Renal cortex interstitium (tissue), 11 donors: ENCODE results near the gene MIER2. TPM values are rescaled to one million over a fixed set of nuclear protein-coding genes. Genes with fewer than 3 reads are reported as not detected.
"Not testable (repeated sequence)": the region's sequence is repeated elsewhere in the genome, so short reads cannot be mapped to it uniquely, and the experiment has no call there.

Source experiments
- DNase-seq, 11 donors: peaks; one replicate each; pipeline ENCODE4 v3.0.0-alpha.2; 2013; ENCODE audit warnings: low read depth in 9 of 11, low spot score in 4 of 11; ENCODE audit errors: extremely low read depth in 1 of 11
- polyA plus RNA-seq, 3 donors: library from polyadenylated mRNA; unstranded; fragments of 120-200 nt; gene quantifications; one replicate each; pipeline ENCODE4 v1.2.1, GENCODE V29; 2013; ENCODE audit not compliant: insufficient read length in 3 of 3

The MIER2 gene
- polyA plus RNA-seq, 3 donors: 24.7 to 31.1 (median 29.8) TPM

DNA sequence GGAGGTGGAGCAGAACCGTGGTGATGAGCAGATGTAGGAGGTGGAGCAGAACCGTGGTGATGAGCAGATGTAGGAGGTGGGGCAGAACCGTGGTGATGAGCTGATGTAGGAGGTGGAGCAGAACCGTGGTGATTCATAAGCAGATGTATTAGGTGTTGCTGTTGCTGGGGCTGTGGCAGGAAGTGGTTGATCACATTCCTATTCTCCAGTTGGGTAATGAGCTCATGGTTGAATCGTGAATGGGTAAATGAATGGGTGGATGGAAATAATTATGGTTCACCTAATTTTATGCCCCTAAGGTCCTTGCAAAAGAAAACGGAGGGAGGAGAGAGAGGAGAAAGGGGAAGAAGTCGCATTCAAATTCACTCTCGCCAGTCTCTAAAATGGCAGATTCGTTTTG is 38.0 kb upstream of the MIER2 start:
- not testable (repeated sequence) for DNase-seq

DNA sequence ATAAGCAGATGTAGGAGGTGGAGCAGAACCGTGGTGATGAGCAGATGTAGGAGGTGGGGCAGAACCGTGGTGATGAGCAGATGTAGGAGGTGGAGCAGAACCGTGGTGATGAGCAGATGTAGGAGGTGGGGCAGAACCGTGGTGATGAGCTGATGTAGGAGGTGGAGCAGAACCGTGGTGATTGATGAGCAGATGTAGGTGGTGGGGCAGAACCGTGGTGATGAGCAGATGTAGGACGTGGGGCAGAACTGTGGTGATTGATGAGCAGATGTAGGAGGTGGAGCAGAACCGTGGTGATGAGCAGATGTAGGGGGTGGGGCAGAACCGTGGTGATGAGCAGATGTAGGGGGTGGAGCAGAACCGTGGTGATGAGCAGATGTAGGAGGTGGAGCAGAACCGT is 37.3 kb upstream of the MIER2 start:
- not testable (repeated sequence) for DNase-seq

DNA sequence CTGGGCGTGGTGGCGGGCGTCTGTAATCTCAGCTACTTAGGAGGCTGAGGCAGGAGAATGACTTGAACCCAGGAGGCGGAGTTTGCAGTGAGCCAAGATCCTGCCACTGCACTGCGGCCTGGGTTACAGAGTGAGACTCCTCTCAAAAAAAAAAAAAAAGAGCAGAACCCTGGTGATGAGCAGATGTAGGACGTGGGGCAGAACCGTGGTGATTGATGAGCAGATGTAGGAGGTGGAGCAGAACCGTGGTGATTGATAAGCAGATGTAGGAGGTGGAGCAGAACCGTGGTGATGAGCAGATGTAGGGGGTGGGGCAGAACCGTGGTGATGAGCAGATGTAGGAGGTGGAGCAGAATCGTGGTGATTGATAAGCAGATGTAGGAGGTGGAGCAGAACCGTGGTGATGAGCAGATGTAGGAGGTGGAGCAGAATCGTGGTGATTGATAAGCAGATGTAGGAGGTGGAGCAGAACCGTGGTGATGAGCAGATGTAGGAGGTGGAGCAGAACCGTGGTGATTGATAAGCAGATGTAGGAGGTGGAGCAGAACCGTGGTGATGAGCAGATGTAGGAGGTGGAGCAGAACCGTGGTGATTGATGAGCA is 36.1 kb upstream of the MIER2 start:
- DNase-seq: not testable (repeated sequence)

DNA sequence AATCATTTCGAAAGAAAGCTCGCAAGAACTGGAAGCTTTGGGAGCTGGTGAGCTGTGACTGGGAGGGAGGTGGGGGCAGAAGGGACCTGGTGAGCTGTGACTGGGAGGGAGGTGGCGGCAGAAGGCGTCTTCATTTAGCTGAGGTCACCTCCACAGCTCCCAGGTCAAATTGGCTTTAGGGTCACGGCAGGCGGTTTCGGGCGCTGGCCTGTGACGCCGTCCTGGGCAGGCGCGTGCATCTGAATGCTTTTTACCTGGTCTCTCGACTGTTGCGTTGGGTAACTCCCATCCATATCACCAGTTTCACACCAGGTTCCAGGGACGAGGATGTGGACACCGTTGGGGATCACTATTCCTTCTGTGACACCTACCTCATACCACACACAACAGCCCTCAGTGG is 35.2 kb upstream of the MIER2 start:
- DNase-seq: no peak

DNA sequence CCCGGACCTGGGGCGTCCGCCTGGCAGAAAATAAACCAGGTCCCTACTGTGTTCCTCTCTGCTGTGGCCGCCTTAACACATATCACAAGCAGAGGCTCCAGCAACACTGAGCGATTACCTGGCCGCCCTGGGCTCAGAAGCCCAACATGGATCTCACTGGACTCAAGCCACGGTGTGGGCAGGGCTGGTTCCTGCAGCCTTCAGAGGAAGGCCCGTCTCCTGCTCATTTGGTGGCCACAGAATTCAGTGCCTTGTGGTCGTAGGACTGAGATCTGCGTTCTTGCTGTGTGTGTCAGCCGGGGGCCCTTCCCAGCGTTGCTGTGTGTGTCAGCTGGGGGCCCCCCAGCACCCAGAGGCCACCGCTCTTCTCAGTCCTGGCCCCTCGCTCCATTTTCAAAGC is 34.1 kb upstream of the MIER2 start:
- no peak for DNase-seq

DNA sequence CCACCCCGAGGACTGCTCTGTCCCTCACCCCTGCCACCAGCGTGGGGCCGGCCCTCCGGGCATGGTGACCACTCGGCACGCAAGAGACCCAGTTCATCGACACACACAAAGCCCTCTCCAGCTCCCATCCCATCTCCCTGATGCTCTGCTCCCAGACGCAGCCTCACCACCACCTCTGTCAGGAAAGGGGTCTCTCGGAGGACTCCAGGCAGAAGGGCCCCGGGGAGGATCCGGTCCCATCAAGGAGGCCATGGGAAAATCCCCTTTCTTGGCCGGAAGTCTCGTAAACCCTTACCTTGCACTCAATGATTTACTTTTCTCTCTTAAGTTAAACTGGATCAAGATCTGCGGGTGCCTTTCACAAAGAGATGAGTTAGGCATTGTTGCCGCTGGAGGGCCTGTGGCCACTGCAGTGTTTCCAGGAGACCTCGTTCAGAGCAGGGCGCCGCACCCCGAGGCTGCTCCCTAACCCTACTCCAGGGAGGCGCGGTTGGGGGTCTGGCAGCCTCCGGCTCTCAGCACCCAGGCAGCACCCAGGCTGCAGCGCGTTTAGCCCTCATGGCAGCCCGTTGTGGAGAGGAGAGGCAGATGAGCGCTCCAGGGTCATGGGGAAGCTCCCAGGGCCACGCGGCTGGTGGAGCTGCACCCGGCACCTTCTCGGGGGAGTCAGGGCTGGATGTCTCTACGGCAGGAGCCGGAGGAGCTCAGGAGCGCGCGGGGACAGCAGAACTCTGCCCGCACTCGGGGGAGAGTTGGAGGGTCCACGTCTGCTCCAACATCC is 33.4 kb upstream of the MIER2 start:
- DNase-seq: no peak

DNA sequence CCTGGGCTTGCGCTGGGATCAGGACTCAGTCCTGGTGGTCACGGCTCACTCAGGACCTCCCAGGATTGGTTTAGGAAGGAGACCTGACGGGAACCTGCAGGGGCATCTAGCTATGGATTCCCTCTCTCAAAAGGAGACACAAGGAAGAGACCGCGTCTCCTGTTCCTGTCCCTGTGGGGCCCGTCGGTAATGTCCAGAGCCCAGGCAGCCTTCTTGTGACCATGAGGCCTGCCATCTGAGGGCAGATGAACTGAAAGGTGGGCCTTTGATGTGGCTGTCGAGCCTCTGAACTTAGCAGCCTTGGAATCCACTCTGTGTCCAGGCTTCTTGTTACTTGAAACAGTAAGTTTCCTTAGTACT is 31.5 kb upstream of the MIER2 start:
- no peak for DNase-seq

DNA sequence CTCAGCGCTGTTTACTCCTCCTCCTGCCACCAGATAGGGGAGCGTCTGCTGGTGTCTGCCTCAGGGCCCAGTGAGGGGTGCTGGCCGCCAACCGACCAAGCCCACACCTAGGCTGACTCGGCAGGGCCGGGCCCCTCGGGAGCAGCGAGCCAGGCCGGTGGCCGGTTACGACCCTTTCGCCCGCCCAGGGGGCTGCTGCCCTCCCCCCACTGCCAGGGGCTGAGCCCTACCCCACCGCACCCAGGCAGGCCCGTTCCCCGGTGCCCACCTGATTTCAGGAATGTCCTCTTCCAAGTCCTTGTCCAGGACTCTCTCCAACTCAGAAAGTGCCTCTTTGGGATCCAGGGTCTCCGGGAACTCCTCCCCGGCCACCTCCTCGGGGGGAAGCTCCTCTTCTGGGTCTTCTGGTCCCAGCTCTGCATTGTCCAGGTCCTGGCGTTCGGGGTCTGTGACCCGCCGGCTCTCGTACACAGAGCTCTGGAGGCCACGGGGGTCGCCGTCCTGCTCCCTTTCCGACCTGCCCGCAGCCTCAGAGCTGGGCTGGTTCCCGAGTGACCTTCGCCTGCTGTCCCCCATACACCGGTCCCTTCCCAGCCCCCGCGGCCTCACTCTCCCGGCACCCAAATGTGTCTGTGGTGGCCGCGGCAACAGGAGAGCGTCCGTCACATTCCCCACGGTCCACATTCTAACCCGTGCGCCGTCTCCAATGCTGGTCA is 31.0 kb upstream of the MIER2 start:
- no peak for DNase-seq

DNA sequence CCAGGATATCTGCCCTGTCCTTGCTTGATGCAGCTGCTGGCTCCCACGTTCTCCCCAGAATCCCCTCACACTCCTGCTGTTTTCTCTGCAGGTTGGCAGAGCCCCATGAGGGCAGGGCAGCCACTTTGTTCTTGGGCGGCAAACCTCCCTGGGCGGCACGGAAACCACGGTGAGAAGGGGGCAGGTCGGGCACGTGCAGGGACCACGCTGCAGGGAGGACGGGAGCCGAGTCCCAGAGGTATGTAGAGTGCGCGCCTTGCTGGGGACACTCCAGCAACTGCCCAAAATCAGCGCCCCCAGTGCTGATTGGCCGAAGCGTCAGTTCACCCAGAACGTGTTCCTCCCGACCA is 30.3 kb upstream of the MIER2 start:
- no peak for DNase-seq

DNA sequence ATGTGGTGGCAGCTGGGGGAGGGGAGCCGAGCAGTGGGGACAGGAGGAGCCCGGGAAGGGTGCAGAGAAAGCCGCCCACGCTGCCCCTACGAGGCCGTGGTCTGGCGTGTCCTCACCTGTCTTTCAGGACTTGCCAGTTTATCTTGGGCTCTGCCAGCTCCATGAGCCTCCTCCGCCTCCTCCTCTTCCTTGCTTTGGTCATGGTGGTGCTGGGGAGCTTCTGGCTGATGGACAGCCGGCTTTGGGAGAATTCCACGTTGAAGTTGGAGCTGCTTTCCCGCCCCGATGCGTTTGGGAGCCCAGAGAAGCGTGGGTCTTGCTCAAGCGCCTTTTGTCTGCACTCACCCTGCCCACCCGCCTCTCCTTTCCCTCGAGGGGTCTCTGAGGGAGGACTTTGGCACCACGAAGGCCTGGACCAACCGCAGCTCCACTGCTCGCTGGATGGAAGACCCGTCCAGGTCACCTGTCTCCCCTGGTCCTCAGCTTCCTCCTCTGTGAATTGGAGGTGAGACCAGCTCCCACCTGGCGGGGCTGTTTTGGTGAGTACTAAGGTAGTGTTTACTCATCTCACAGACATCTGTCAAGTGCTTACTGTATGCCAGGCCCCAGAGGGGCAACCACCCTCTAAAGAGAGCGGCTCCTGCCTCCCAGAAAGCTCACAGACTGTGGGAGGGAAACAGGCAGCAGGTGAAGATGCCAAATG is 29.7 kb upstream of the MIER2 start:
- no peak for DNase-seq

DNA sequence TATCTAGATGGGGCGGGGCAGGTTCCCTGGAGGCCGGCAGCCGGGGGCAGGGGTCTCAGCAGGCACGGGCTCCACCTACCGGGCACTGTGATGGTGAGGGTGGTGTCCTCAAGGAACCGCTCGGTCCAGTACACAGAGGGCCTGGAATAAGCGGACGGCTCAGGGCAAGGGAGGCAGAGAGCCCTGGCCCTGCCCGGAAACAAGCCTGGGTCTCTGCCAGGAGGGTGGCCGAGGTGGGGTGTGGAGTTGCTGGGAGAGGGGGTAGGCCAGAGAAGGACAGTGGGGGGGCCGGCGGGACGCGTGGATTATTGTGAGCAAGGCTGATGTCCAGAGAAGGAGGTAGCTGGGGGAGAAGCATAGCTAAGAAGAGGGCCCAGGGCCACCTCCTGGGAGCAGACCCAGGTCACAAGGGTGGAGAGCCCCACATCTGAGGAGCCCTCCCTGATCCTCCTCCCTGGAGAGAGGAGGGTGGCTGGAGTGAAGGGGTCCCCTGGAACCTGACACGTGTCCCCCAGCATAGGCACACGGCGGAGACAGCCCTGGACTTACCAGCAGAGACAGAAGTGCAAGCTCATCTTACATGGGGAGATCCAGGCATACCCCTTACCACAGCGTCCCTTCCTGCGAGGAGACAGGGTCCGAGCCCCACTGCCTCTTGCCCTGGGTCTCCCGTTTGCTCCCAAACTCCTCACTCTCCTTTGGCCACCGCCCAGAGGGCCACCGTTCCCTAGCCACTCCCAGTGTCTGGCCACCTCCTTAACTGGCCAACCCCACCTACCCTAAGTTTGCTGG is 29.0 kb upstream of the MIER2 start:
- DNase-seq: no peak

DNA sequence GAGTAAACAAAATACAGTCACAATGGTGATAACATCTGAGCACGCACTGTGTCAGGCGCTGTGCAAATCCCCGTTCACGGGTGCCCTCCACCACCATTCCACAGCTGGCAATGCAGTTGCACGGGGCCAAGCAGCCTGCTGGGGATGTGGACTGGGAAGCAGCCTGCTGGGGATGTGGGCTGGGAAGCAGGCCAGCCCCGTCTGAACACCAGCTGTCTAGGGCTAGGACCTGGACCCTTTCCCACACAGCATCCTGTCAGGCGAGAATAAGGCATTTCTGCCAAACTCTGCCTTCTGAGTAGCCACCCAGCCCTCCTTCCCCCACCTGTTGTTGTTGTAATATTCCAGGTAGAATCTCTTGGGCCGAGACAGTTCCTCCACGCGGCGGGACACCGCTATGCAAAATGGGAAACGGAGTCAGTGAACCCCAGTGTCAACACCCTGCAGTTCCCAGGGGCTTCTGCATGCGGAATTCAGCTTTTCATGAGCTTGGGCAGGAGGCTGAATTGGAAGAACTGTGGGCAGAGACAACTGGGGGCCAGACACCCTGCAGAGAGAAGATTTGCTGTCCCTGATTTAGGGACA is 27.8 kb upstream of the MIER2 start:
- DNase-seq: no peak

DNA sequence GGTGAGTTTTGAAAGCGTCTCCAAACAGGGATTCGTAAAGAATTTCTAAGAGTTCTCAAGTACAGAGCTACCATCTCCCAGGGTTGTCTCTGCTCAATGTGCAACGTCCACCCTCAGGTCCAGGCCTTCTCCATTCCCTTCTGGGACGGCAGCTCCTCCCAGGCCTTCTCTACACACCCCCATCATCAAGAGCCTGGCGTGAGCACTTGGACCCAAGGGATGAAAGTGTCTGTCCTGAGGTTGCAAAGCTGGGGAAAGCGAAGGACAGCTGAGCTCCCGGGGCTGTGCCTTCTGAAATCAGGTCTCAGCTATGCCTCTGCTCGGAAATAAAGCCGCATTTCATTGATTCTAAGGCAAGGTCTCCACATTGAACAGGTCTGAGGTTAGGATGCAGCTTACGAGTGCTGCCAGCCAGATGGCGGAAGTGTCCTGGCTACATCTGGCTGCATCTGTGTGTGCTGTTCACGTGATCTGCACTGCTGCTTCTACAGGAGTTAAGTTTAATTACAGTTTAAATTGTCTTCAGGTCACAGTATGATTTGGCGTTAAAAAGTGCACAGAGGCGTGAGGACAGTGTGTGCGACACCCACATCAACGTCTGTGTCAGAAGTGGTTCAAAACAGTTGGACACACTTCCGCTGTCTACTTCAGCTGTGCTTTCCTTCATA is 27.0 kb upstream of the MIER2 start:
- no peak for DNase-seq

DNA sequence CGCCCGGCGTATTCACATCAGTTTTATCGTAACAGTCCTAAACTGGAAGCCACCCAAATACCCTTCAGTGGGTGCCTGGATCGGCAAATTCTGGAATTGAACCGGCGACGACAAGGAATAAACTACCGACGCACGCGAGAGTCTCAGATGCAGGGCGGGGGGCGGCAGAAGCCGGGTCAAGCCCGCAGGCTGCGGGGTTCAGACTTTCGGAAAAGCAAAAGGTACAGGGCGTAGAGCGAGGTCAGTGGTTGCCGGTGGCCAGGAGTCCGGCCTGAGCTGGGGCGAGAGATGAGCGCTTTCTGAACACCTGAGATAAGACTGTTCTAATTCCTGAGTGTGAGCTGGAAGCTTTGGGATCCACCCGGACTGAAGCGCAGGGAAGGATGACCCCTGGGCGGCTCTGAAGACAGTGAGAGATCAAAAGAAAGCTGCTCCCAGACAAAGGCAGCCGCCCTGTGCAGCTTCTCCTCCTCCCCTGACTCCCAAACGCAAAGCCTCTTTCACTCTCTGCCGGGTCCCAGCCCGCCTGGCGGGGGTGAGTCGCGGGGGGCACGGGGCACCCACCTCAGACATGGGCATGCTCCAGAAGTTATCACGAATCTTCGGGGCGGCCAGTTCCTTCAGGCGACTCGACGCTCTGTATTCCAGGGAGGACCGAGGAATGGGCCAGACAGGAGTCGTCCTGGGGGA is 26.2 kb upstream of the MIER2 start:
- no peak for DNase-seq

DNA sequence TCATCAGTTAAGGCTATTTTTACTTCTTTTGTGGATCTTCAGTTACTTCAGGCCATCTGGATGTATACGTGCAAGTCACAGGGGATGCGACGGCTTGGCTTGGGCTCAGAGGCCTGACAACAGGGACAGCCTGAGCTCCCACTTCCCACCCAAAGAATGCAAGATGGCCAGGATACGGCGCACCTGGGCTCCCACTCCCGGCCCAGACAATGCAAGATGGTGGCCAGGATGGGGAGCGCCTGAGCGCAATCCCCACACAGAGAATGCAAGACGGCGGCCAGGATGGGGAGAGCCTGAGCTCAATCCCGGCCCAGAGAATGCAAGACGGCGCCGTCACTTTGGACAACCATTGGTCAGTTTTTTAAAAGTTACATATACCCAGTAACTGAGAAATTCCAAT is 25.3 kb upstream of the MIER2 start:
- no peak for DNase-seq

DNA sequence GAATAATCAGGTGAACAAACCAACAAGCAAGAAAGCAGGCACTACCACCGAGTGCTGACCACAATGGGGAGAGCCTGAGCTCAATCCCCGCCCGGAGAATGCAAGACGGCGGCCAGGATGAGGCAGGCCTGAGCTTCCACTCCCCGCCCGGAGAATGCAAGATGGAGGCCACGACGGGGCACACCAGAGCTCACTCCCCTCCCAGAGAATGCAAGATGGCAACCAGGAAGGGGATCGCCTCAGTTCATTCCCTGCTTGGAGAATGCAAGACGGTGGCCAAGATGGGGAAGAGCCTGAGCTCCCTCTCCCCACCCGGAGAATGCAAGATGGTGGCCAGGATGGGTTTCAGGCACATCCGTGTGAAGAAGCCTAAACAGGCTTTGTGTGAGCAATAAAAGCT is 24.7 kb upstream of the MIER2 start:
- no peak for DNase-seq

DNA sequence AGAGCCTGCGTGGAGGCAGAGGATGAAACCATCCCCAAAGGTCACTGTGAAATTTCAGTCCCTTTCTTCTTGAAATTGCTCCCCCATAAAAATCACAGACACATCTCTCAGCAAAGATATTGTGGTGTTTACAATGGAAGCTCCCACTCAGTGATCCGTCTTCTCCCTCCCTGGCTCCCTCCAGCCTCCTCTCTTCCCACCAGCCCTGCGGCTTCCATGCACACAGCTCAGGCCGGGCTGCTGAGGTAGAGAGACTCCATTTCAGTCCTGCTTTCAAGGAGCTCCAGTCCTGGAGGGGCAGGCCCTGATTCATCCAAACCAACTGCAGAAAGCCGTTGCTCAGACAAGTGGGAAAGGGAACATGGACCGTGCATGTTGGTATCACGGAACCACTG is 24.0 kb upstream of the MIER2 start:
- no peak for DNase-seq
